BLaER1 (cell line): Measurements from ENCODE around the gene APOBEC3B.

Experiments
- H3K27ac ChIP-seq: shearing (Covaris generic); formaldehyde crosslinking; 2 replicates; pipeline ENCODE4 v1.8.1; 2022
- H3K27me3 ChIP-seq: shearing (Covaris generic); formaldehyde crosslinking; 2 replicates; pipeline ENCODE4 v1.8.1; 2022
- H3K36me3 ChIP-seq: shearing (Covaris generic); formaldehyde crosslinking; 2 replicates; pipeline ENCODE4 v1.8.1; 2022
- H3K4me1 ChIP-seq: shearing (Covaris generic); formaldehyde crosslinking; 2 replicates; pipeline ENCODE4 v1.8.1; 2022
- H3K4me2 ChIP-seq: shearing (Covaris generic); formaldehyde crosslinking; 2 replicates; pipeline ENCODE4 v1.8.1; 2022
- H3K4me3 ChIP-seq: shearing (Covaris generic); formaldehyde crosslinking; 2 replicates; pipeline ENCODE4 v1.8.1; 2022
- H3K9ac ChIP-seq: shearing (Covaris generic); formaldehyde crosslinking; 2 replicates; pipeline ENCODE4 v1.8.1; 2022
- H3K9me3 ChIP-seq: shearing (Covaris generic); formaldehyde crosslinking; 2 replicates; pipeline ENCODE4 v1.8.1; 2022
- H4K20me1 ChIP-seq: shearing (Covaris generic); formaldehyde crosslinking; 2 replicates; pipeline ENCODE4 v1.8.1; 2022
- Cebpa-rat ChIP-seq: shearing (Covaris generic); IDR thresholded peaks from 2 replicates; pipeline ENCODE4 v1.8.1; 2022

The APOBEC3B gene

DNA sequence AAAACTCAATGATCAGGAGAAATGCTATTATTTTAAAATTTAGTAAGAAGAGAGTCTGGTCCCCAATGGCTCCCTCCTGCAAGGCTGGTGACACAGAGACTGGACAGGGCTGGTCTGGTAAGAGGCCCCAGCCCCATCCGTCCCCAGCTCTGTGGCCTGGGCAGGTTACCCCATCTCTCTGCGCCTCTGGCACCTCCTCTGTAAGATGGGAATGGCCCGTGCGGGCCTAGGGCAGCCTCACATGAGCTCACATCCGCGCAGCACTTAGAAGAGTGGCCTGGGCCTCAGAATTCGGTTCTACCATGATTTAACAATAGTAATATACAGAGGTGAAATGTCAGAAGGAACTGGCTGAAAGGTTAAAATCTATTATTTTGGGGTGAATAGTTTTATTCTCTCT, 59.8 kb downstream of the APOBEC3B start:
- H4K20me1 ChIP-seq = no peaks in the 10 kb centered on the region
- no peak for TF ChIP-seq Cebpa-rat
- H3K27ac ChIP-seq = peak overlapping the region; percentile 76
- peaks cover 40% of the 10 kb centered on the region for H3K4me1 ChIP-seq
- peaks cover 21% of the 10 kb centered on the region; the same call in 1 of the 2 replicates for H3K36me3 ChIP-seq
- no peaks in the 10 kb centered on the region for H3K27me3 ChIP-seq
- peak overlapping the region; percentile 82 for H3K9ac ChIP-seq
- H3K9me3 ChIP-seq = no peaks in the 10 kb centered on the region
- peak overlapping the region; percentile 70 for H3K4me3 ChIP-seq
- peak overlapping the region; percentile 88 for H3K4me2 ChIP-seq
